GM19455 (cell line): ENCODE data around the gene AMH.

Experiments
- ATAC-seq: cut with Tn5 transposase; IDR thresholded peaks from one replicate; pipeline ENCODE4 v1.9.1; 2021; ENCODE audit not compliant: unreplicated experiment

AMH gene

DNA sequence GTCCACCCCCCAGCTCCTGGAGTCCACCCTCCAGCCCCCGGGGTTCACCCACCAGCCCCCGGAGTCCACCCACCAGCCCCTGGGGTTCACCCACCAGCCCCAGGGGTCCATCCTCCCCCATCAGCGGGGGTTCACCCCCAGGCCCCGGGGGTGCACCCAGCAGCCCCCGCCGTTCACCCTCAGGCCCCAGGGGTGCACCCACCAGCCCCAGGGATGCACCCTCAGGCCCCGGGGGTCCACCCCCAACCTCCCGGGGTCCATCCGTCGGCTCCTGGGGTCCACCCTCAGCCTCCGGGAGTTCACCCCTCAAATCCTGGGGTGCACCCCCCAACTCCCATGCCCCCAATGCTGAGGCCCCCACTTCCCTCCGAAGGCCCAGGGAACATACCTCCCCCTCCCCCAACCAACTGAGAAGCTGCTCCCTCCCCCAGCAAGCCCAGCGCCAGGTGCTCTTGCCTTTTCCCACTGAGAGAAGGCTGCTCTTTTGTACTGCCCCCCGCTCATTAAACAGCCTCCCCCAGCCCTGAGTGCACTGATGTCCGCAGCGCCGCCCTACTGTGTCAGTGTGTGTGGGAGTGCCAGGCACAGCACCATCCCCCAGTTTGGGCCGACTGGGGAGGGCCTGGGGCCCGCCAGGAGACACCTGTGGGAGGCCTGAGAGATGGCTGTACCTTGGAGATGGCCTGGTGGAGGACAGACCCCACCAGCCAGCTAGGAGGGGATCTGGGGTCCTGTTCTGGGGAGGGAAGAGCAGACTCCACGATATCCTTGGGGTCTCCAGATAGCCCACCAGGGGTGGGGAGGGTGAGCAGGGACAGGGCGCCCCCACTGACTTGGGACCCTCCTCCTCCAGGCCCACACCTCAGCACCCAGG lies 750 bp upstream of the AMH start:
- no peak for ATAC-seq

DNA sequence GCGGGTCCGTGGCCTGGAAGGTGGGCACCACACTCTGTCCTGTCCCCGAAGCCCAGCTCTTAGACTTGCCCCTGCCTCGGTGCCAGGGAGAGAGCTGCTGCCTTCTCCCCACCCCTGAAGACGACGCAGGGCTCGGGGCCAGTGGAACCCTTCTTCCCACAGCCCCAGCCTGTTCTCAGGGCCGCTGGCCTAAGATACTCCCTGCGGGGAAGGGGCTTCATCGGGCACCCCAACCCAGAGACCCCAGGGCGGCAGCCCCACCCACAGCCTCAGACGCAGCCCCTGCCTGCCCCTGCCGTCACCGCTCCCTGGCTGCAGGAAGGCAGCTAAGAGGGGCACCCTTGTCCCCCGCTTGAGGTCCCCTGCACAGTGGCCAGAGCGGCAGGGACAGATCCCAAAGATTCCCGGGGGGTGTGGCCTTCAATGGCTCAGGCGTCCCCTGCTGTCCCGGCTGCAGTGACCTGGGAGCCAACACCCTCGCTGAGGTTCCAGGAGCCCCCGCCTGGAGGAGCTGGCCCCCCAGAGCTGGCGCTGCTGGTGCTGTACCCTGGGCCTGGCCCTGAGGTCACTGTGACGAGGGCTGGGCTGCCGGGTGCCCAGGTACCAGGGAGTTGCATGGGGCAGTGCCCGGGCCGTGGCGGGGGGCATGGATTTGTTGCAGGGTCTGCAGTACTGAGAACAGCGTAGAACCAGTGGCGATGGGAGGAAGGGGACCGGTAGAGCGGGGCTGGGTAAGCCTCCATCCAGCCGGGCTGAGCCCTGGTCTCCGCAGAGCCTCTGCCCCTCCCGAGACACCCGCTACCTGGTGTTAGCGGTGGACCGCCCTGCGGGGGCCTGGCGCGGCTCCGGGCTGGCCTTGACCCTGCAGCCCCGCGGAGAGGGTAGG lies 1.0 kb downstream of the AMH start:
- ATAC-seq: no peak

DNA sequence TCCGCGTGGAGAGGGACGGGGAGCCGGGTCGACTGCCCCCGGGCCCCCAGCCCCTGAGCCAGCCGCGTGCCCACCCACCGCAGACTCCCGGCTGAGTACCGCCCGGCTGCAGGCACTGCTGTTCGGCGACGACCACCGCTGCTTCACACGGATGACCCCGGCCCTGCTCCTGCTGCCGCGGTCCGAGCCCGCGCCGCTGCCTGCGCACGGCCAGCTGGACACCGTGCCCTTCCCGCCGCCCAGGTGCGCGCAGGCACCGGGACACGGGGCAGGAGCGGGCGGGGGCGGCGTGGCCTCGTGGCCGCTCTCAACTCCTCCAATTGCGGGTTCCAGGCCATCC lies 1.6 kb downstream of the AMH start:
- no peak for ATAC-seq

DNA sequence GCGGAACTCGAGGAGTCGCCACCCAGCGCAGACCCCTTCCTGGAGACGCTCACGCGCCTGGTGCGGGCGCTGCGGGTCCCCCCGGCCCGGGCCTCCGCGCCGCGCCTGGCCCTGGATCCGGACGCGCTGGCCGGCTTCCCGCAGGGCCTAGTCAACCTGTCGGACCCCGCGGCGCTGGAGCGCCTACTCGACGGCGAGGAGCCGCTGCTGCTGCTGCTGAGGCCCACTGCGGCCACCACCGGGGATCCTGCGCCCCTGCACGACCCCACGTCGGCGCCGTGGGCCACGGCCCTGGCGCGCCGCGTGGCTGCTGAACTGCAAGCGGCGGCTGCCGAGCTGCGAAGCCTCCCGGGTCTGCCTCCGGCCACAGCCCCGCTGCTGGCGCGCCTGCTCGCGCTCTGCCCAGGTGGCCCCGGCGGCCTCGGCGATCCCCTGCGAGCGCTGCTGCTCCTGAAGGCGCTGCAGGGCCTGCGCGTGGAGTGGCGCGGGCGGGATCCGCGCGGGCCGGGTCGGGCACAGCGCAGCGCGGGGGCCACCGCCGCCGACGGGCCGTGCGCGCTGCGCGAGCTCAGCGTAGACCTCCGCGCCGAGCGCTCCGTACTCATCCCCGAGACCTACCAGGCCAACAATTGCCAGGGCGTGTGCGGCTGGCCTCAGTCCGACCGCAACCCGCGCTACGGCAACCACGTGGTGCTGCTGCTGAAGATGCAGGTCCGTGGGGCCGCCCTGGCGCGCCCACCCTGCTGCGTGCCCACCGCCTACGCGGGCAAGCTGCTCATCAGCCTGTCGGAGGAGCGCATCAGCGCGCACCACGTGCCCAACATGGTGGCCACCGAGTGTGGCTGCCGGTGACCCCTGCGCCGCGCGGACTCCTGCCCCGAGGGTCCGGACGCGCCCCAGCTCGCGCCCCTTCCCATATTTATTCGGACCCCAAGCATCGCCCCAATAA lies 2.3 kb downstream of the AMH start:
- no peak for ATAC-seq

DNA sequence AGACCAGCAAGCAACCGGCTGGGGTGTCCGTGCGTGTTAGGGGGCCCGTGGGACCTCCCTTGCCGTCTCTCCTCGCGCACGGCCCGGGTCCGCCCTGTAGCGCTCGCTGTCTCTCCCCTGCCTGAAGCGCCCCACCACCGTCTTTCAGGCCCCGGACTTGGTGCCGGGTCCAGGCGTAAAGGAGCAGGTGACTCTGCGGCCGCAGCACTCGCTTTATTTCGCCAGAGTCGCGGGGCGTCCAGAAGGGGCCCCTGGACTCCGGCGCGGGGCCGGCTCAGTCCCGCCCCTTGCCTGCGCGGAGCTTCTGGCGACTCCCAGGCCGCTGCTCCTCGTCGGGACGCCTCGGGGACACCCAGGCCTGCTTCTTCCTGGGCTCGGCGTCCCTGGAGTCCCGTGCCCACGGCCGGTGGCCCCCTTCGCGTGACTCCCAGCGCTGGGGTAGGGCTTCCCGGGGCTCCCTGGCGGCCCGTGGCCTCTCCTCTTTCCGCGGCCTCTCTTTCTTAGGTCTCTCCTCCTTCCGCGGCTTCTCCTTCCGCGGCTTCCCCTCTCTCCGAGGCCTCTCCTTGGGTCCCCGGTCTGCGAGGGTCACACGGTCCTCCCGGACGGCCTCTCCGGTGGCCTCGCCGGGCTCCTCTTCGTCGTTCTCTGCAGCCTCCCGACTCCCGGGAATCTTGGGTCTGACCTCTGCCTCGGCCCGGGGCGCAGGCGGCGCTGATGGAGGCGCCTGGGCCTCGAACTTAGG lies 3.1 kb downstream of the AMH start:
- ATAC-seq: no peak

DNA sequence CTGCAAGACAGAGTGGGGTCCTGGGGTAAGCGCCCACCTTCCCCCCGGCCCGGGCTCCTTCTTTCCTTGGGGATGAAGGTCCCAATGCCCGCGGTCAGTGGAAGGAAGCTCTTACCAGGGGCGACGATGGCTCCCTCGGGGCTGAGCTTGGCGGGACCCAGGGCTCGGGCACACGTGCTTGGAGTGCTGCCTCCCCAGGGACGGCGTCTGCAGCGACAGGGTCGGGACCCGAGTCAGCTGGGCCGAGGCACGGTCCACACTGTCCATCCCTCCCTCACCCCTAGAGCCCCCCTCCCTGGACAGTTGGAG lies 3.6 kb downstream of the AMH start:
- ATAC-seq: no peak

DNA sequence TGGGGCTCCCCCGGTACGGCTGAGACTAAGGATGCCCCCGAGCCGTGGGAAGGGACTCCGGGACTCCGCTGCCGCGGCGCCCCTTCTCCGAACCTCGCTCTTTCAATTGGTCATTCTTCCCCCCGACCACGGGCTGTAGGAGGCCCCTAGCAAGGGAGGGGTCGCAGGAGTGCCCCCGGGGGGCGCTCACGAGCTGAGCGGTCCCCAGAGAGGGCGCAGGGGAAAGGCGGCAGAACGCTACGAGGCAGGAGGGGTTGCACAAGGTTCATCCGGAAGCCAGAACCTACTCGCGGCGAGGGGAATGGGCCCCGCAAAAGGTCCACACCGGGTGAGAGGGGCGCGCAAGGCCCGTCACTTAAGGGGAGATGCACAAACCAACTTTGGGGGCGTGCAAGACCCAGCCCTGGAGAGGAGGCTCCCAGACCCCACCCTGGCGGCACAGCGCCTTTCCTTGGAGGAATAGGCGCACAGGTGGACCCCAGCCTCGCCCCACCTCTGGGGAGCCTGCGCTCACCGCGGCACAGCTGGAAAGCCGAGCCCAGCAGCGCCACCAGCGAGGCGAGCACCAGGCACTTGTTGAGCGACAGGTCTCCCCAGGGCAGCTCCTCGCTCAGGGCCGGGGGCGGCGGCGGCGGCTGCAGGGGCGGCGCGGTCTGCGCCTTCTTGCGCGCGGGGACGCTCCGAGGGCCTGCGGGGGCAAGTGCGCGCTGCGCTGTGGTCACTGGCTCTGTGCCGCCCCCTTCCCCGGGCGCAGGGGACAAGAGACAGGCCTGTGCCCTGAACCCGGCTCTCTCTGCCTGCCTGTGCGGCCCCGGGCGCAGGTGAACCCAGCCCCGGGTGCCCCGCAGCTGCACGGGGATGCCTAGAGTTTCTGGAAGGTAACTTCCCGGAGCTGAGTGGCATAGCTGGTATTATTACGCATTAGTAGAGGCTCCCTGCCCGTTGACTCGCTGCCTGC lies 4.3 kb downstream of the AMH start:
- ATAC-seq: no peak

DNA sequence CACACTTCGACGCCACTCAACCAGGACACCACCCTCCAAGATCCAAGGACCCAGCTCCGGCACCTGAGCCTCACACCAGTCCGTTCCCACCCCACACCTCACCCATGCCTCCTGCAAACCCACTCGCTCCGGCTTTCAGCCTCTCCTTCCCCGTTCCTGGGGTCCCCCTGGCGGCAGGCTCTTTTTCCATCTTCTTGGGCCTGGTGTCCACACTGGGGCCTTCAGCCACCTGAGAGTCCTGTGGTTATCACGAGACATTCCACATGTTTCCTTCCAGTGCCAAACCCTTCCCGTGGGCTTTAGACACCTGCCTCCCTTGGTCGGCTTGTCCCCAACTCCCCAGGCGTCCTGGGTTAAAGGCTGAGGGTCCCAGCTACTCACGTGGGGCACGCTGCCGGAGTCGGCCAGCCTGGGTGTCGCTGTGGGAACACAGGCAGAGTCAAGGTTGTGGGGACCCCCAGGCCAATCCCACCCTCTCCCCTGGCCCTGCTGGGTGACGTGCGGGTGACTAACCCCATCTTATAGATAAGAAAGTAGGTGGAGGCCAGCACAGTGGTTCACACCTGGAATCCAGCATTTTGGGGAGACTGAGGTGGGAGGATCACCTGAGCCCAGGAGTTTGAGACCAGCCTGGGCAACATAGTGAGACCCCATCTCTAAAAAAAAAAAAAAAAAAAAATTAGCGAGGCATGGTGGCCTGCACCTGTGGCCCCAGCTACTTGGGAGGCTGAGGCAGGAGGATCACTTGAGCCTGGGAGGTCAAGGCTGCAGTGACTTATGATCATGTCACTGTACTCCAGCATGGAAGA lies 5.1 kb downstream of the AMH start:
- ATAC-seq: no peak

DNA sequence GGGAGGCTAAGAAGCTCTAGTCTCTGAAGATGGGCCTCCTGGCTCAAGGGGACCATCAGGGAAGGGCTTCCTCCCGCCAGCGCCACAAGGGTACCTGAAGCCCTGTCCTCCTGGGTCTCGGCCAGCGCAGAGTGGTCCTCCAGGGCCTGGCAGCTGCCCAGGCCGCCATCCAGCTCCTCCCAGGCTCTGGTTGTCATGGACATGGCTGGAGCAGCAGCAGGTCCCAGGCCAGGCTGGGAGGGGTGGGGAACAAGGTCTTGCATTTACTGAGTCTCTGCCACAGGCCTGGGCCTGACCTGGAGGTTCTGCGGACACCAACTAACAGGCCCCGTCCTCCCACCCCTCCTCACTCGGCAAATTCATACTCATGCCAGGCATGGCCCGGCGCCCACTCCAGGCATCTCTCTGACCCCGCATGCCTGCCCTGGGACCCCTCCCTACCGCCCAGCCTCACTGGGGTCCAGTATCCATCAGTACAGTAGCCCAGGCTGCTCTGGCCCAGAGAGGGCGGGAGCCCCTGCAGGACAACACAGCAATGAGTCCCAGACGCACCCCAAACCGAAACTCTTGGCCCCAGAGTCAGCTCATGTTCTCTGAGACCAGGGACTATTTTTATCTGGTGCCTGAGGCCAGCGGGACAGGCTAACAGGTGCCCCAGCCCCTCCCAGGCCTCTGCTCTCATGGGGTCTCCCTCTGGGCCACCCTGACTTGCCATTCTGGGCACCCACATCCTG lies 6.2 kb downstream of the AMH start:
- ATAC-seq: no peak

DNA sequence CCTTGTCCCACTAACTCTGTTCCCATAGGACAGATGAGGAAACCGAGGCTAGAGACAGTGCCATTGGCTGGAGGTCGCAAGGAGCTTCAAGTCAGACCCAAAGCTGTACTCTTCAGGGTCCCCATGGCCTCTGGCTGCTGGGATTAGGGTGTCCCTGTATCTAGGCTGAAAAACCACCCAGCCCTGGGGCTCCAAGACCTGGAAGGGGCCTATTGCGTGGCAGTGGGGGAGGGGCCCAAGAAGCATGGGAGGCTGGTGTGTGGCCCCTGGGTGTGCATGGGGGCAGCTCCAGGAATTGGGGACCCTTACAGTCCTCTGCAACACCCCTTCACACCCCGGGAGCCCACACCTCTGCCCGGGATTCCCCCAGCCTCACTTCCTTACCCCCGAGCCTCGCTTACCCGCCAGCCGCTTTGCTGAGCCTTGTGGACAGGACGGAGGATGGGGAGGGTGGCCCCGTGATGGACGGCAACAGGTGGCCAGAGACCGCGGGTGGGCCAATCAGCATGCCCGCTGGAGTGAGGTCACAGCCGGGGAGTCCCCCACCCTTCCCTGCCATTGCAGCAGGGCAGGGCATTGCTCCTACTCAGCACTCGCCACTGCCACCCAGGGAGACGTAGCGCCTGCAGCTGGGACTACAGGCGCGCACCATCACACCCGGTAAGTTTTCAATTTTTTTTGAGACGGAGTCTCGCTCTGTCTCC lies 7.0 kb downstream of the AMH start, which contains the start of gene JSRP1:
JSRP1 (minus strand) TSS at position 436 of the 704 bp plus-strand sequence. CDS start 1,103 bp downstream, outside the sequence.
- ATAC-seq: no peak

DNA sequence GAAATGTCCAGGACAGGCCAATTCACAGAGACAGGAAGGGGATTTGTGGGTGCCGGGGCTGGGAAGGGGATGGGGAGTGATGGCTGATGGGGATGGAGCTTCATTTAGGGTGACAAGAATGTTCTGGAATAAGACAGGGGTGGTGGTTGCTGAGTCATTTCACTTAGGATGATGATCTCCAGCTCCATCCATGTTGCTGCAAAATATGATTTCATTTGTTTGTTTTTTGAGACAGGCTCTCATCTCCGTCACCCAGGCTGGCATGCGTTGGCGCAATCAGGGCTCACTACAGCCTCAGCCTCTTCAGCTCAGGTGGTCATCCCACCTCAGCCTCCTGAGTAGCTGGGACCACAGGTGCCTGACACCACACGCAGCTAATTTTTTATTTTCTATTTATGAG lies 10.2 kb downstream of the AMH start:
- no peak for ATAC-seq

DNA sequence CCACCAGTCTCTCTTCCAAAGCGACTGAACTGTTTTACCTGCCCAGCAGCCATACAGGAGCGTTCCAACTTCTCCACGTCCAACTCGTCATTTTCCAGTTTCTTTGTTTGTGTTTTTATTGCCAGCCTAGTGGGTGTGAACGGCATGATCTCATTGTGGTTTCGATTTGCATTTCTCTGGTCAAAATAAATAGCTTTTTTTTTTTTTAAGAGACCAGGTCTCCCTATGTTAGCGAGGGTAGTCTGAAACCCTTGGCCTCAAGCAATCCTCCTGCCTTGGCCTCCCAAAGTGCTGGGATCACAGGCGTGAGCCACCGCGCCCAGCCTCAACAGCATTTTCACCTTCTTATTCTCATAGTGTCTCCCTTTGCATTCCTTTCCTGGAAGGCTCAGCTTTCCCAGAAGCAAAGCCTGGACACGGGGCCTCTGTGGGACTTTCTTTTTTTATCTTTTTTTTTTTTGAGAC lies 11.2 kb downstream of the AMH start:
- ATAC-seq: no peak

DNA sequence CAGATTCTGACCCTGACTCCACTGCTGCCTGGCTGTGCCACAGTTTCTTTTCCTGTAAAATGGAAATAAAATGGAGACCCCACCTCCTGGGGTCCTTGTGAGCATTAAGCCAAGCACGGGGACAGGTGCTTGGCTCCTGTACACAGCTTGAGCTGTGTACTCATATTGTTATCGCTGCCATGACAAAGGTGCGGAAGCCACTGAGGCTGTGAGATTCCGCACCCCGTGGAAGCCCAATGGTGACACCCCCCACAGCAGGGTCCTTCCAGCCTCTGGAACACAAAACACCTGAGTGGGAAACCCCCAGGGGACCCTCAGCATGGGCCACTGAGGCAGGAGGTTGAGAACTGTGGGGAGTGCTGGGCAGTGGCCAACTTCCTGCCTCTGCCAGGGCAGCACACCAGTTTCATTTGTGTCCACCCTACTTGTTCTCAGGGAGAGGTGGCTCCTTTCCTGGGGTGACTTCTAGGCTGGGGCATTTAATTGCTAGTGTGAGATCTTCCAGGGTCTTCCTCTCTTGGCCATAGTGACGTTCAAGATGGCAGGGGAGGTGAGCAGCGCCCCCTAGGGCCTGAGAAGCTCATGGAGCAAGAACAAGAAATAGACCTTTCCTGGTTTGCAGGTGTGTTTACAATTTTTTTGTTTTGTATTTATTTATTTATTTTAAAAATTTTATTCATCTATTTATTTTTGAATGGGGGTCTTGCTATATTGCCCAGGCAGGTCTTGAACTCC lies 12.5 kb downstream of the AMH start:
- ATAC-seq: no peak

DNA sequence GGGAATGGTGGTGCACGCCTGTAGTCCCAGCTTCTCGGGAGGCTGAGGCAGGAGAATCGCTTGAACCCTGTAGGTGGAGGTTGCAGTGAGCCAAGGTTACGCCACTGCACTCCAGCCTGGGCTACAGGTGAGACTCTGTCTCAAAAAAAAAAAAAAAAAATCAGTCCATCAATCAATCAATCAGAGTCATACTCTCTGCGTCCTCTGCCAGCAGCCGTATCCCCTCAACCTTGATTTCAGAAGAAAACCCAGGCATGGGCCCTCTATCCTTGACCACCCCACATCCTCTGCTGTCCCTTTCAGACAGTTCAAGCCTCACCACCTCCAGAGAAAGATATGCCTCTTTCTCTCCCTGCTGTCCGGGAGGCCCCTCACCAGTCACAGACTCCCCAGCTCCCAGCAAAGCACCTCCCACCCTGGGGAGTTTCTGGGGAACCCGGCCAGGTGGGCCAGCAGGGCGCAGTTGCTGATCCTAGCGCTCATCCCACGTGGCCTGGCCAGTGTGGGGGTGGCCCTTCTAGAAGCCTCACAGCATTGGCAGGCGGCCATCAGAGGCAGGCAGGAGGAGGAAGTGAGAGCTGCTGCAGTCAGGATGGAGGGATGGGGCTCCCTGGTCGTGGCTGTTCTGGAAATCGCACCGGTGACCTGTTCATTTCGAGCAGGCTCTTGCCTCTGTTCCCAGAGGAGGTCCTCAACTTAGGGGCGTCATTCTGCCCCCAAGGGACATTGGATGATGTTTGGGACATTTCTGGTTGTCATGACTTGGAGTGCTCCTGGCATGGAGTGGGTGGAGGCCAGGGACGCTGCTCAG lies 17.3 kb downstream of the AMH start:
- no peak for ATAC-seq

DNA sequence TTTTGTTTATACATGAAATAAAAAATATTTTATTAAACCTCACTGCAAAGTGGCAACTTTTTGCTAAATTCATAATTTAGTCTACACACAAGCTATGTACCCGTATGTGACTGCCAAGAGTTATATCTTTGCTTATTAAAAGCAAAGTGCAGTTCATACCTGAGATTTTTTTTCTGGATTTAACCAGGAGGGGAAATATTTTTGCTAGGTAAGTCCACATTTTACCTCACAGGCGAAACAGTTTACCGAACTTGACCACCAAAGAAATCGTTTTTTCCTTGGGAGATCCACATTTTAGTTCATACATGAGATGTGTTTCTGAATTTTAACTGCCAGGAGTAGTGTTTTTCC lies 19.3 kb downstream of the AMH start:
- ATAC-seq: no peak

DNA sequence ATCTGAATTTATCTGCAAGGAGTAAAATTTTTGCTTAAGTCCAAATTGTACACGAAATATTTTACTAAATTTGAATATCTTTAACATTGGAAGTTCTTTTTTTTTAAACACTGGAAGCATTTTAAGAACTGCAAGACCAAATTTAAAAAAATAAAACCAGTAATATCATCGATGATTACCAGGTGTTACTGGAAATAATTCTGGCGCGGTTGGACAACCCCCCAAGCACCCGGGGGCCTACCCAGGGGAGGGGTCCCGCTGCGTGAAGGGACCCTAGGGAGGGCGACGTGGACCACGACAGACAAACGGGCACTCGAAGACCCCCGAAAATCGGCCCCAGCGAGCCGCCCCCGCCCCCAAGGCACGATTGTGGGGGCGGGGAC lies 19.7 kb downstream of the AMH start:
- ATAC-seq: no peak
